ENCODE measurements around the gene CXorf65.

Gene CXorf65

GRCh38 chrX:71067089-71067488 lies 39.5 kb downstream of the CXorf65 start:
- DNase-seq (ENCODE audit: low spot score): no peak

GRCh38 chrX:71060127-71060526 lies 46.4 kb downstream of the CXorf65 start:
- no peak for DNase-seq (ENCODE audit: low spot score)

- DNase-seq (ENCODE audit: low spot score): no peak
These were observed 48.6 kb downstream of the CXorf65 start for GRCh38 chrX:71057848-71058530.

- DNase-seq (ENCODE audit: low spot score): no peak
These were observed 49.7 kb downstream of the CXorf65 start for GRCh38 chrX:71056867-71057266.

All from iPS-NIHi11 (cell line).